Hepatocyte (in vitro differentiated cells): ENCODE data around the gene ATF7. TPM values are rescaled to one million over a fixed set of nuclear protein-coding genes. Genes with fewer than 3 reads are reported as not detected.

Experiments used
- DNase-seq: peaks from one replicate; pipeline ENCODE4 v3.0.0-alpha.2; 2016; ENCODE audit warnings: low spot score
- H2AFZ ChIP-seq: fragments of 200-600 bp; sonication (generic); 2 replicates; pipeline ENCODE4 v1.6.0; 2016; ENCODE audit warnings: antibody characterized with exemption, mild to moderate bottlenecking
- H3K27ac ChIP-seq: fragments of 200-600 bp; sonication (generic); 2 replicates; pipeline ENCODE4 v1.5.1; 2016; ENCODE audit warnings: mild to moderate bottlenecking
- H3K27me3 ChIP-seq: fragments of 200-600 bp; sonication (generic); 2 replicates; pipeline ENCODE4 v1.6.1; 2016
- H3K36me3 ChIP-seq: fragments of 200-600 bp; sonication (generic); replicated peaks from 2 replicates; pipeline ENCODE4 v1.5.1; 2016; ENCODE audit warnings: low read depth; ENCODE audit not compliant: insufficient read depth
- H3K4me1 ChIP-seq: fragments of 200-600 bp; sonication (generic); 2 replicates; pipeline ENCODE4 v1.5.1; 2016; ENCODE audit warnings: mild to moderate bottlenecking, moderate library complexity; ENCODE audit not compliant: insufficient read depth
- H3K4me2 ChIP-seq: fragments of 200-600 bp; sonication (generic); 2 replicates; pipeline ENCODE4 v1.6.0; 2016
- H3K4me3 ChIP-seq: fragments of 200-600 bp; sonication (generic); 2 replicates; pipeline ENCODE4 v1.5.1; 2016; ENCODE audit warnings: mild to moderate bottlenecking
- H3K79me2 ChIP-seq: fragments of 200-600 bp; sonication (generic); 2 replicates; pipeline ENCODE4 v1.6.0; 2017; ENCODE audit warnings: mild to moderate bottlenecking
- H3K9me2 ChIP-seq: fragments of 200-600 bp; sonication (generic); replicated peaks from 2 replicates; pipeline ENCODE4 v1.6.0; 2017; ENCODE audit warnings: mild to moderate bottlenecking; ENCODE audit not compliant: insufficient read depth
- H3K9me3 ChIP-seq: fragments of 200-600 bp; sonication (generic); 2 replicates; pipeline ENCODE4 v1.5.1; 2016; ENCODE audit warnings: low read depth, mild to moderate bottlenecking
- H4K20me1 ChIP-seq: fragments of 200-600 bp; sonication (generic); 2 replicates; pipeline ENCODE4 v1.6.0; 2016; ENCODE audit warnings: mild to moderate bottlenecking; ENCODE audit not compliant: insufficient read depth, poor library complexity, severe bottlenecking
- EZH2 ChIP-seq: fragments of 200-600 bp; sonication (generic); IDR thresholded peaks from 2 replicates; pipeline ENCODE4 v1.6.1; 2016; ENCODE audit warnings: antibody characterized with exemption, mild to moderate bottlenecking, borderline replicate concordance
- EZH2phosphoT487 ChIP-seq: fragments of 200-600 bp; sonication (generic); IDR thresholded peaks from one replicate; pipeline ENCODE4 v1.6.1; 2018; ENCODE audit warnings: antibody characterized with exemption, mild to moderate bottlenecking, low read depth, moderate library complexity; ENCODE audit not compliant: unreplicated experiment, severe bottlenecking
- WGBS: methylation state at CpG from one replicate; pipeline ENCODE4 v1.1.6; 2016; ENCODE audit warnings: low lambda C conversion rate; ENCODE audit errors: missing lambda C conversion rate; 5-methylcytosine and 5-hydroxymethylcytosine counted together
- polyA plus RNA-seq: library from polyadenylated mRNA; unstranded; fragments of >200 nt; fragmentation: Nextera tagmentation; extraction: Ambion mirVana; gene quantifications from 2 replicates; pipeline ENCODE4 v1.2.1, GENCODE V29; 2016
- total RNA-seq: library from RNA; depleted of rRNA; stranded (reverse); fragments of >200 nt; gene quantifications from 2 replicates; pipeline ENCODE4 v1.2.3, GENCODE V29; 2014
- TF ChIP-seq, protein P1 (sequence below): fragments of 200-600 bp; sonication (generic); IDR thresholded peaks from 2 replicates; pipeline ENCODE4 v1.5.1; 2016; ENCODE audit warnings: antibody characterized with exemption, mild to moderate bottlenecking; ENCODE audit not compliant: poor library complexity

ATF7 gene
- total and polyA plus RNA-seq, 2 experiments from 2014 or later: 17.8 to 19.2 TPM

DNA sequence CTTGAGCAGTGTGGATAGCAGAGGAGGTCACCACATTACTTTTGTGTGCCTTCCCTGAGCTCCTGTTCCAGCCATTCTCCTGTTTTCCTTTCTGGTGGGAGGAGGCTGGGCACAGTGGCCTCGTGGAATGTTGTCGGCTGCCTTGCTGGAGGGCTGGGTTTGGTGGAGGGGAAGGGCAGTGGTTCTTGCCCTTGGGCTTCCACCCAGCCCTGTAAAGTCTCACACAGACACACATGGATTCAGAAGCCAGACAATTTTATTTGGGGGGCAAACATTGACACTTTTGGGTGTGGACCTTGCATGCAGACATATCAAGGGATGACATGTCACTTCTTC lies 119.8 kb downstream of the ATF7 start:
- Histone ChIP-seq H3K27ac (no peak overlapping the region), H4K20me1 (no peaks in the 10 kb centered on the region), H3K9me3 (no peaks in the 10 kb centered on the region), H3K9me2 (no peaks in the 10 kb centered on the region), H3K36me3 (no peaks in the 10 kb centered on the region), H3K79me2 (peaks cover 21% of the 10 kb centered on the region), H3K4me2 (no peak overlapping the region), H3K4me1 (peaks cover 12% of the 10 kb centered on the region), H3K27me3 (no peaks in the 10 kb centered on the region), H2AFZ (no peak overlapping the region), H3K4me3 (no peak overlapping the region)
- WGBS: 63% methylated on average over 2 of the region's 2 CpGs
- TF ChIP-seq EZH2phosphoT487 (no peak), EZH2 (no peak)
- TF ChIP-seq, protein P1, sequence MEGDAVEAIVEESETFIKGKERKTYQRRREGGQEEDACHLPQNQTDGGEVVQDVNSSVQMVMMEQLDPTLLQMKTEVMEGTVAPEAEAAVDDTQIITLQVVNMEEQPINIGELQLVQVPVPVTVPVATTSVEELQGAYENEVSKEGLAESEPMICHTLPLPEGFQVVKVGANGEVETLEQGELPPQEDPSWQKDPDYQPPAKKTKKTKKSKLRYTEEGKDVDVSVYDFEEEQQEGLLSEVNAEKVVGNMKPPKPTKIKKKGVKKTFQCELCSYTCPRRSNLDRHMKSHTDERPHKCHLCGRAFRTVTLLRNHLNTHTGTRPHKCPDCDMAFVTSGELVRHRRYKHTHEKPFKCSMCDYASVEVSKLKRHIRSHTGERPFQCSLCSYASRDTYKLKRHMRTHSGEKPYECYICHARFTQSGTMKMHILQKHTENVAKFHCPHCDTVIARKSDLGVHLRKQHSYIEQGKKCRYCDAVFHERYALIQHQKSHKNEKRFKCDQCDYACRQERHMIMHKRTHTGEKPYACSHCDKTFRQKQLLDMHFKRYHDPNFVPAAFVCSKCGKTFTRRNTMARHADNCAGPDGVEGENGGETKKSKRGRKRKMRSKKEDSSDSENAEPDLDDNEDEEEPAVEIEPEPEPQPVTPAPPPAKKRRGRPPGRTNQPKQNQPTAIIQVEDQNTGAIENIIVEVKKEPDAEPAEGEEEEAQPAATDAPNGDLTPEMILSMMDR: no peak
- no peak for DNase-seq

DNA sequence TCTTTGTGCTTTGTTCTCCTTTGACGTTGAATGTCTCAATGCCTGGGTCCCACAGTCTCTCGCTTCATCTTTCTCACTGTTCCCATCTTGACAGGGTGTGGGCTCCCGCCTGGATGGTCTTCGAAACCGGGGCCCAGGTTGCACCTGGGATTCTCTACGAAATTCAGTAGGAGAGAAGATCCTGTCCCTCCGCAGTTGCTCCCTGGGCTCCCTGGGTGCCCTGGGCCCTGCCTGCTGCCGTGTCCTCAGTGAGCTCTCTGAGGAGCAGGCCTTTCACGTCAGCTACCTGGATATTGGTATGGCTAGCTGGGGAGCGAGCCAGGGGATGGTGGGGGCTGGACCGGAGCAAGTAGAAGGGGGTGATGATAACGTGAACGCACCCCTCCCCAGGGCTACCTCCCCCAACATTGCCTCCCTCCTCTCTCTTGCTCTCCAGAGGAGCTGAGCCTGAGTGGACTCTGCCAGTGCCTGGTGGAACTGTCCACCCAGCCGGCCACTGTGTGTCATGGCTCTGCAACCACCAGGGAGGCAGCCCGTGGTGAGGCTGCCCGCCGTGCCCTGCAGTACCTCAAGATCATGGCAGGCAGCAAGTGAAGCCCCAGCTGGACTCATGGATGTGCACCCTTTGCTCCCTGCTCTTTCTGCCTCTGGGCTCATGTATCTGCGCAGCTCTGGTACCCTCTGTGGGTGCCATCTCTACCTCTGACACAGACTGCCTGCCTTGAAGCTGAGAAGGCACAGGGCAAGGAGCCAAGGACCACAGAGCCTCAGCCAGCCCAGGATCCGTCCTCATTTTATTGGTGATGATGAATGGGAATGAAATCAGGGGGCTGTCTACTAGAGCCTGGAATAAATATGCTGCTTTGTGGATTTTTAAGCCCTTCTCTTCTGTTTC lies 120.4 kb downstream of the ATF7 start:
- Histone ChIP-seq H3K4me1 (peaks cover 12% of the 10 kb centered on the region), H3K79me2 (peaks cover 21% of the 10 kb centered on the region), H4K20me1 (no peaks in the 10 kb centered on the region), H2AFZ (no peak overlapping the region), H3K4me3 (no peak overlapping the region), H3K9me3 (no peaks in the 10 kb centered on the region), H3K36me3 (no peaks in the 10 kb centered on the region), H3K27me3 (no peaks in the 10 kb centered on the region), H3K27ac (no peak overlapping the region), H3K4me2 (no peak overlapping the region), H3K9me2 (no peaks in the 10 kb centered on the region)
- WGBS: 96% methylated on average over 18 of the region's 19 CpGs
- TF ChIP-seq, protein P1: no peak
- TF ChIP-seq EZH2phosphoT487 (no peak), EZH2 (no peak)
- DNase-seq: no peak

DNA sequence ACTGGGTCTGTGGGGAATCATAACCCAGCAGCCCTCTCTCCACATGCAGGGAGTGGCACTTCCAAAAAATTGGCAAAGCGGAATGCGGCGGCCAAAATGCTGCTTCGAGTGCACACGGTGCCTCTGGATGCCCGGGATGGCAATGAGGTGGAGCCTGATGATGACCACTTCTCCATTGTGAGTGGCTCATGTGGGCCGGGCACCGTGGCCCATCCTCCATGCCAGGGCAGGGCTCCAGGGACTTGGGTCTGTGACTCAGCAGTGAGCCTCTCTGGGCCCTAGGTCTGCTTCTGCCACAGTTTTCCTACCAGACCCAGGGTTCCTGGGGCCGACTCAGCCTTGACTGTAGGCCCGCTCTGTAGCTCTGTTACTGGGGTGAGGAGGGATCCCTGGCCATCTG lies 121.1 kb downstream of the ATF7 start:
- H3K4me3 ChIP-seq: no peak overlapping the region

More for the DNA sequence above, 121.1 kb downstream of the ATF7 start:
- Histone ChIP-seq H3K9me2 (no peaks in the 10 kb centered on the region), H3K4me1 (peaks cover 14% of the 10 kb centered on the region), H3K27me3 (no peaks in the 10 kb centered on the region), H3K27ac (no peak overlapping the region), H3K36me3 (no peaks in the 10 kb centered on the region), H3K79me2 (peaks cover 21% of the 10 kb centered on the region), H3K9me3 (no peaks in the 10 kb centered on the region), H4K20me1 (no peaks in the 10 kb centered on the region), H3K4me2 (no peak overlapping the region), H2AFZ (no peak overlapping the region)
- no peak for DNase-seq
- WGBS: 94% methylated on average over 10 of the region's 10 CpGs
- TF ChIP-seq EZH2phosphoT487 (no peak), EZH2 (no peak)
- TF ChIP-seq, protein P1: no peak
